Neuron (in vitro differentiated cells): ENCODE measurements around the gene ROM1.
A peak's percentile ranks its signal among the peaks of the same experiment; 100 is the strongest.
"Not testable (repeated sequence)": the region's sequence is repeated elsewhere in the genome, so short reads cannot be mapped to it uniquely, and the experiment has no call there.

Source experiments
- H2AFZ ChIP-seq: one replicate; pipeline ENCODE4 v1.6.1; 2013; ENCODE audit warnings: low read depth, mild to moderate bottlenecking, inconsistent platforms, low read length, moderate library complexity
- H3K27me3 ChIP-seq: one replicate; pipeline ENCODE4 v1.6.1; 2013; ENCODE audit warnings: low read length; ENCODE audit not compliant: insufficient read depth
- H3K36me3 ChIP-seq: one replicate; pipeline ENCODE4 v1.6.1; 2013; ENCODE audit warnings: low read length; ENCODE audit not compliant: insufficient read depth
- H3K4me1 ChIP-seq: one replicate; pipeline ENCODE4 v1.6.1; 2013; ENCODE audit warnings: low read length; ENCODE audit not compliant: insufficient read depth
- H3K4me3 ChIP-seq: 2 replicates; pipeline ENCODE4 v1.5.1; 2013; ENCODE audit warnings: mild to moderate bottlenecking, low read length, moderate library complexity
- H3K9me3 ChIP-seq: one replicate; pipeline ENCODE4 v1.6.1; 2013; ENCODE audit warnings: low read length

ROM1 gene

DNA sequence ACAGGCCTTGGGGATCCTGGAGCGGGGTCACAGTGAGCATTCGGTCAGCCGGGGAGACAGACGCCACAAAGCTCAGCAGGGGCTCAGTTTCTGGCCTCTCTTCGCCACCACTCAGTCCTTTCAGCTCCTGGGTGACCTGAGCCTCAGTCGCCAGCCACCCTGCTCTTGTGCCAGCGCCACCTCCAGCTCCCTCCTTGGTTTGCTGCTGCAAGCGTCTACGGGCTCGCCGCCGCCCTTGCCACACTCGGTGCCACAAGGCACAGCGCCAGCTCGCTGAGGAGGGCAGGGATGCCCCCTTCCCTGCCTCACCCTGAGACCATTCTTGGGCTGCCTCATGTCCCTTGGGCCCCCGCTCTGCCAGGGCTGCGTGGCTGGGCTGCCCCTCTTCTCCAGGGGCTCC, 37.9 kb upstream of the ROM1 start:
- Histone ChIP-seq H3K27me3 (no peaks in the 10 kb centered on the region), H3K36me3 (peaks cover 51% of the 10 kb centered on the region), H3K4me3 (no peak overlapping the region), H3K4me1 (peaks cover 29% of the 10 kb centered on the region), H3K9me3 (no peaks in the 10 kb centered on the region), H2AFZ (no peak overlapping the region)

DNA sequence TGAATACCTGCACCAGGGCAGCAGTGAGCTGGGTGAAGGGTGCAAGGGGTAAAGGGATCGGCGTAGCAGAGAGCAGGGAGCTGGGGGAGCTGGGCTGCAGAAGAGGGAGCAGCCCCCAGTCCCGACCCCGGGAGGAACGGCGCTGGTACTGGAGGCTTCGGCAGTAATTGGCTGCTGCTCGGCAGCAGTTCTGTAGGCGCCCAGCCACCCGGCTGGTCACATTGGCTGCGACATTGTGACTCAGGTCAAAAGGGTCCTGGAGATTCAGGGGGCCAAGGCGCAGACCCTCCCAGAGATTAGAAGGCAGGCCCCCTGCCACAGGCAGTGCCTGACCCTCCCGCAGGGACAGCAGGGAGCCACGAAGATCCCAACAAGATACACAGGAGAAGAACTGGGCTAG, 37.2 kb upstream of the ROM1 start:
- H2AFZ ChIP-seq: no peak overlapping the region
- peaks cover 29% of the 10 kb centered on the region for H3K4me1 ChIP-seq
- no peaks in the 10 kb centered on the region for H3K9me3 ChIP-seq
- no peak overlapping the region for H3K4me3 ChIP-seq
- H3K27me3 ChIP-seq: no peaks in the 10 kb centered on the region
- H3K36me3 ChIP-seq: peaks cover 45% of the 10 kb centered on the region

DNA sequence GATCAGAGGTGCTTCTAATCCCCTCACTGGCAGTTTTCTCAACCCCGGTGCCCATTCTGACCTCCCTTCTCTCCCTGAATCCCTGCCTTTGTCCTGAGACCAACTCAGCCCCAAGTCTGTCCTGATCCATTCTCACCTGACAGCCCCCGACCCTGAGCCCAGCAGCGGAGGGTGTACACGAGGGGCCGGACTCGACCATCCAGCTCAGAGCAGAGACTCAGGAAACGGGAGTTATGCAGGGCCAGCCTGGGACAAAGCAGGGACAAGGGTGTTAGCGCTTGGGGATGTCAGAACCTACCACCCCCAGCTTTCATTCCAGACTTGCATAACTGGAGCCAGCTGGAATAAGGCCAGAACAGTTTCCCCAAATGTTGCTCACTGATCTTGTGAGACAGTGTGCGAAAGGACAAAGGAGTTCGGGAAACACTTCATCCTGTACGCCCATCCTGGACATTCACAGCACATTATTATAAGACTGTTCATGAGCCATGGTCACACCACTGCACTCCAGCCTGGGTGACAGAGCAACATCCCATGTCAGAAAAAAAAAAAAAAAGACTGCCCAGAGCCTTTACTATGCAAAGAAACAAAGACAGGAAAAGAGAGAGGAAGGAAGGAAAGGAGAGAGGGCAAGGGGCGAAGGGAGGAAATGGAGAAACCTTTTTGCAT, 35.9 kb upstream of the ROM1 start:
- H3K4me3 ChIP-seq: no peak overlapping the region
- no peaks in the 10 kb centered on the region for H3K9me3 ChIP-seq
- peaks cover 40% of the 10 kb centered on the region for H3K36me3 ChIP-seq
- H3K4me1 ChIP-seq: peaks cover 24% of the 10 kb centered on the region
- no peak overlapping the region for H2AFZ ChIP-seq
- H3K27me3 ChIP-seq: no peaks in the 10 kb centered on the region

DNA sequence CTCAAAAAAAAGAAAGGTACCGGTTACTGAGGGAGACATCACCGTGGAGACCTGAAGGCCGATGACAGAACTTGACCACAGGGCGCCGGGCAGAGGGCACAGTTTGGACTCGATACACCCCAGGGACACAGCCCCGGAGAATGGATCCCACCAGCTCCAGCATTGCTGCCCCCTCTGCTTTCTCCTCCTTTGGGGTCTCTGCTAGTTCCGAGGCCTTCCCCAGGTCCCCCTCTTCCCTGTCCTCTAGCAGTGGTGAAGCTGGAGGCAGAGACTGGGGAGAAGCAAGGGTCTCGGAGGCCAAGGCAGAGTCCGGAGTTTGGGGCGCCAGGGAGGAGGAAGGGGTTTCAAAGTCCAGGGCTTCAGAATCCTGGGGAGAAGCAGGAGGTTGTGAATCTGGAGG, 34.5 kb upstream of the ROM1 start:
- peaks cover 46% of the 10 kb centered on the region for H3K36me3 ChIP-seq
- no peaks in the 10 kb centered on the region for H3K9me3 ChIP-seq

DNA sequence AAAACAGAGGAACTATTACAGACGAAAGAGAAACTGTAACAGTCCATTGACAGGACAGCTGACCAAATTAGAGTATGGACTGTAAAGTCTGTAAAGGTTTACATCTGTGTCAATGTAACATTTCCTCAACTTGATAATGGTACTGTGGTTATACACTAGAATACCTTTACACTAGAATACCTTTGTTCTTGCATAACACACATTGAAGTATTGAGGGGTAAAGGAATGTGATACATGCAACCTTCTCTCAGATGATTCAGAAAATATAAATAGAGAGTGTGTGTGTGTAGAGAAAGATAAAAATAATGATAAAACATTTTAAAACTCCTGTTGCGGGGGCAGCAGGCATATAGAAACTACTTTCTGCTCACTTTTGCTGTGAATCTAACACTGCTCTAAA, 33.8 kb upstream of the ROM1 start:
- no peaks in the 10 kb centered on the region for H3K27me3 ChIP-seq
- peaks cover 52% of the 10 kb centered on the region for H3K36me3 ChIP-seq
- no peak overlapping the region for H2AFZ ChIP-seq
- no peak overlapping the region for H3K4me3 ChIP-seq
- H3K4me1 ChIP-seq: peaks cover 15% of the 10 kb centered on the region
- H3K9me3 ChIP-seq: no peaks in the 10 kb centered on the region

More for the DNA sequence above, 34.5 kb upstream of the ROM1 start:
- Histone ChIP-seq H3K4me3 (no peak overlapping the region), H3K4me1 (peaks cover 17% of the 10 kb centered on the region), H3K27me3 (no peaks in the 10 kb centered on the region), H2AFZ (no peak overlapping the region)

DNA sequence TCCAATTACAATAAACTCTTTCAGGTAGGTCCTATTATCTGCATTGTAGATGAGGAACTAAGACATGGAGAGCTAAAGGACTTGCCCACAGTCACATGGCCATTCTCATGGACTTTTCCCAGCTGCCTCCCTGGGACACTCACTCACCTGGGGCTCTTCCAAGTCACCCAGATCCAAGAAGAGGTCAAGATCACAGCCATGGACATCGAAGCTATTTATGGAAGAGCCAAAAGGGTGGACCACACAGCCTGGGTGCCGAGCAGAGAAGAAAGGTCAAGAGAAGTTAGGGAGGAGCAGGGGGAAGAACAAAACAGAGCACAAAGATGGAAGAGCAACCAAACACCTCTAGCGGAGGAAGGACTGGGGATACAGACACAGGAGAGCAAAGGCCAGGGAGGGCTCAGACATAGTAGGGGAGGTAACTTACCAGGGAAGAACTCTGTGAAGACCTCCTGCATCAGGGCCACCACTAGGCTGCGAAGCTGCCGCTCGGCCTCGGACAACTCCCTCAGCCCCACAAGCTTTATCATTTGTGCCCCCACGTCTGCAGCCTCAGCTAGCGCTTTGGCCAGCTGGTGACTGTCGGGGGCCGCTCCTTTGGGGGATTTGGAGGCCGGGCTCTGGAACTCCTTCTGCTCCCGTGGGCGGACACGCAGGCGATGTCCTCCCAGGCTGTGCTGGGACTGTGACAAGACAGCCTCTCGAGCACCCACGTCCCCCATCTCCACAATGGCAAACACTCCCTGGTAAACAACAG, 31.9 kb upstream of the ROM1 start:
- Histone ChIP-seq H3K4me3 (no peak overlapping the region), H3K36me3 (peaks cover 54% of the 10 kb centered on the region), H3K9me3 (no peaks in the 10 kb centered on the region), H3K27me3 (no peaks in the 10 kb centered on the region), H3K4me1 (no peaks in the 10 kb centered on the region), H2AFZ (no peak overlapping the region)

DNA sequence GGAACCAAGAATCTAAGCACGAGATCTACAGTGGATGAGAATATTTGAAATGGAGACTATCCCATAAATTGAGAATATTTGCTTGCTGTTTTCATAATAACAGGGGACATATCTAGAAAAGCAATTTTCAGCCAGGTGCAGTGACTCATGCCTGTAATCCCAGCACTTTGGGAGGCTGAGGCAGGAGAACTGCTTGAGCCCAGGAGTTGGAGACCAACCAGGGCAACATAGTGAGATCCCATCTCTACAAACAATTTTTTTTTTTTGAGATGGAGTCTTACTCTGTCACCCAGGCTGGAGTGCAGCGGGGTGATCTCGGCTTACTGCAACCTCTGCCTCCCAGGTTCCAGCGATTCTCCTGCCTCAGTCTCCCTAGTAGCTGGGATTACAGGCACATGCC, 31.3 kb upstream of the ROM1 start:
- peaks cover 50% of the 10 kb centered on the region for H3K36me3 ChIP-seq

DNA sequence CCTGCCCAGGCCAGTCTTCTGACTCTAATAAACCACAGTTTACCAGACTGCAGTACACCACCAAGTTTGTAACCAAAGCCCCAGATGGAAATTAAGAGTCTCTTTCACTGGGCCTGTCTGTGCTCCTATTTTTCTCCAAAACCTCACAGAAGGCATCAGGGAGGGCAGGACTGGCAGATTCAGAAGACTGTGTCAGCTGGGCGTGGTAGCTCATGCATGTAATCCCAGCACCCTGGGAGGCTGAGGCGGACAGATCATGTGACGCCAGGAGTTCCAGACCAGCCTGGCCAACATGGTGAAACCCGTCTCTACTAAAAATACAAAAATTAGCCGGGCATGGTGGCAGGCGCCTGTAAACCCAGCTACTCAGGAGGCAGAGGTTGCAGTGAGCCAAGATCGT, 27.7 kb upstream of the ROM1 start:
- H3K9me3 ChIP-seq, H2AFZ ChIP-seq, H3K27me3 ChIP-seq, H3K4me3 ChIP-seq, H3K4me1 ChIP-seq: not testable (repeated sequence)
- peaks cover 46% of the 10 kb centered on the region for H3K36me3 ChIP-seq

More for the DNA sequence above, 31.3 kb upstream of the ROM1 start:
- H2AFZ ChIP-seq, H3K9me3 ChIP-seq, H3K4me1 ChIP-seq, H3K27me3 ChIP-seq, H3K4me3 ChIP-seq: not testable (repeated sequence)

DNA sequence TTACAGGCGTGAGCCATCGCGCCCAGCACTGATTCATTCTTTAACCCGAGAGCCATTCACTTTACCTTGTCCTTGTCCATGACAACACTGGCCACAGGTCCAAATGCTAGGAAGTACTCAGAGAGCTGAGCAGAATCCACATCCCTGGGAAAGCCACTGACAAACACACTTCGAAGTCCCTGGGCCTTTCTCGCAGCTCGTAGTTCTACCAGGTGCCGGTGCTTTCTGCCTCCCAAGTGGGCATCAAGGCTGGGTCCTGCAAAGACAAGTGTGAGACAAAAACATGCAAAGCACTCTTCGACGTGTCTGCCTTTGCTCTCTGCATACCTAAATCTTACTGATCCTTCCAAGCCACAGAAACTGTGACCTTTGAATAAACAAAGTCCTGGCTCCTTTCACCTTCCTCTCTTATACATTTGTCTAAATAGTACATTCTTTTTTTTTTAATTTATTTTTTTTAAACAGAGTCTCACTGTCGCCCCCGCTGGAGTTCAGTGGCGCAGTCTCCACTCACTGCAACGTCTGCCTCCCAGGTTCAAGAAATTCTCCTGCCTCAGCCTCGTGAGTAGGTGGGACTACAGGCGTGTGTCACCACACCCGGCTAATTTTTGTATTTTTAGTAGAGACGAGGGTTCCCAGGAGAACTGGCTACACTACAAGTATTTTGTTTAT, 24.0 kb upstream of the ROM1 start:
- H3K36me3 ChIP-seq: peaks cover 37% of the 10 kb centered on the region

DNA sequence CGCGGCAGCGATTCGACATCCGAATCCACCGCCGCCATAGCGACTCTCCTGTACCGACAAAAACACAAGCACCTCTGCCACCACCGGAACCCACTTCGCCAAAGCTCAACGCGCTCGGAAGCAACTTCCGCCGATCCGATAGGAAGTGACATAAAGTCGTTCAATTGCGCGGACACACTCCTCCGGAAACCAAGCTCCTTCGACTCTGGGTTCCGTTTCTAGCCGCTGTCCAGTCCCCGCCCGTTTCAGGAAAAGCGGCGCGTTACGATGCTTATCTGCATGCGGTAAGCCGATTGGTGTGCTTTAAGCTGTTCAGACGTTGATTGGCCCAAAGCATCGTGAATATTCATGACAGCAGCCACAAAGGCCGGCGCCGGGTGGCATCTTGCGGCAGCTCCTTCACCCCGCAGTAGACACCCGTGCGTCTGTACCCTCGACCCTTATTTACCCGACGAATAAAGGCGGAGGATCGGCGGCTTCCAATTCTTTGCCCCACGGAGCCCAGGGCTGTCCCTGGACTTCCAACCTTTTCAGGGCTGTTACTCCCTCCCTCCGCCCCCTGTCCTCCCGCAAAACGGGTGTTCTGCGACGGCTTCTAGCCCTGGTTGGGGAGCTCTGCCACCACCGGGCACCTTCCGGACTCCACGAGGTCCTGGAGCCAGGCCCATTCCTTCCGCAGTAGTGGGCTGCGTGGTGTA, 21.5 kb upstream of the ROM1 start, which contains the start of gene TUT1:
TUT1 (minus strand) TSS at position 76 of the 698 bp plus-strand sequence; CDS start at position 38, 38 bp downstream.
- peaks cover 51% of the 10 kb centered on the region for H3K36me3 ChIP-seq
- H3K9me3 ChIP-seq: no peaks in the 10 kb centered on the region
- no peaks in the 10 kb centered on the region for H3K27me3 ChIP-seq
- peaks cover 23% of the 10 kb centered on the region for H3K4me1 ChIP-seq
- peak within 1 kb of the TSS; percentile 95 for H3K4me3 ChIP-seq
- peak within 1 kb of the TSS; percentile 66 for H2AFZ ChIP-seq

More for the DNA sequence above, 24.0 kb upstream of the ROM1 start:
- Histone ChIP-seq H2AFZ (no peak overlapping the region), H3K27me3 (no peaks in the 10 kb centered on the region), H3K4me3 (no peak overlapping the region), H3K9me3 (no peaks in the 10 kb centered on the region), H3K4me1 (peaks cover 23% of the 10 kb centered on the region)

DNA sequence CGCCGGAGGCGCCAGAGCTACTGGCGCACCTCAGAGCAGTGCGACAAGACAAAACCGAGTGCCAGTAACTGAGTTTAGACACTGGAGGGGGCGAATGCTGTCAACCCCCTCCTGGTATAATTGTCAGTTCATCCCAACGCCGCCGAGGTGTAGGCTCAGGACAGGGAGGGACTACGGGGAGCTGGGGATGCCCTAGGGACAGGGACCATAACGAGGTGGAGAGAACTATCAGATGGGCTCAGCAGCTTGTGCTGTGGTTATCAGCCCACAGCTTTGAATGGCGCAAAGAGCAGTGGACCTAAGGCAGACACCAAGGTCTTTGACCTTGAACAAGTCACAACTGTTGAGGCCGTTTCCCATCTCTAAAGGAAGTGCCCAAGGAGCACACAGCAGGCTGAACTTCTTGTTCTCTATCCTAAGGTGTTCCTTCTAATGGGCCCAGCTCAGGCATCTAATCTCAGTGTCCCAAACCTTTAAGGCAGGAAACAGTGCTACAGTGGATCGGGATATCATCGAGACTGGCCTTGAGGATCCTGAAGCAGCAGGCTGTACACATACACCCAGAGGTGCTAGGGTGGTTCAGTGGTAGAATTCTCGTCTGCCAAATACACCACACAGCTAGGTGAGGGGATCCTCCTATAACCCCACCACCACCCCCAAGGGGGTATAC, 20.8 kb upstream of the ROM1 start:
- peaks cover 54% of the 10 kb centered on the region for H3K36me3 ChIP-seq
- no peak overlapping the region for H2AFZ ChIP-seq
- H3K4me3 ChIP-seq: peak overlapping the region; percentile 95
- H3K4me1 ChIP-seq: peaks cover 23% of the 10 kb centered on the region
- no peaks in the 10 kb centered on the region for H3K9me3 ChIP-seq
- H3K27me3 ChIP-seq: no peaks in the 10 kb centered on the region

DNA sequence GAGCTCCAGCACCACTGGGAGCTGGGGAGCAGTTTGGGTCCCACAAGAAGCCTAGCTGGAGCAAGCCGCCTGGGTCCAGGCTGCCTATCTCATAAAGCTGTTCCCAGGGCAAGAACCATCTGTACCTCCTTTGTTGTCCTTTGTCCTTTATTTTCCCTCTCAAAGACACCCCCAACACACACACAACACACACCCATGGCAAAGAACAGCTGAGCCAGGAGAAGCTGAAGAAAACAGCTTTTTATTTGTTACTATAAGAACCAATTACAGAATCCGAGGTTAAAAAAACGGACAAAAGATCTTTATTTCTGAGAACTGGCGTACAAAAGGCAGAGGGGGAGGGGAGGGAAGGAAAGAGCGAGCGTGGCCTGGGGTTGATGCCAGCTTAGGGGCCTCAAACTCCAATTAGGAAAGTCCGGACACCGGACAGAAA, 20.1 kb upstream of the ROM1 start:
- Histone ChIP-seq H2AFZ (no peak overlapping the region), H3K36me3 (peaks cover 54% of the 10 kb centered on the region), H3K4me1 (peaks cover 23% of the 10 kb centered on the region), H3K4me3 (no peak overlapping the region), H3K27me3 (no peaks in the 10 kb centered on the region), H3K9me3 (no peaks in the 10 kb centered on the region)
